ENCODE data around the gene PIGR.

Gene PIGR

DNA sequence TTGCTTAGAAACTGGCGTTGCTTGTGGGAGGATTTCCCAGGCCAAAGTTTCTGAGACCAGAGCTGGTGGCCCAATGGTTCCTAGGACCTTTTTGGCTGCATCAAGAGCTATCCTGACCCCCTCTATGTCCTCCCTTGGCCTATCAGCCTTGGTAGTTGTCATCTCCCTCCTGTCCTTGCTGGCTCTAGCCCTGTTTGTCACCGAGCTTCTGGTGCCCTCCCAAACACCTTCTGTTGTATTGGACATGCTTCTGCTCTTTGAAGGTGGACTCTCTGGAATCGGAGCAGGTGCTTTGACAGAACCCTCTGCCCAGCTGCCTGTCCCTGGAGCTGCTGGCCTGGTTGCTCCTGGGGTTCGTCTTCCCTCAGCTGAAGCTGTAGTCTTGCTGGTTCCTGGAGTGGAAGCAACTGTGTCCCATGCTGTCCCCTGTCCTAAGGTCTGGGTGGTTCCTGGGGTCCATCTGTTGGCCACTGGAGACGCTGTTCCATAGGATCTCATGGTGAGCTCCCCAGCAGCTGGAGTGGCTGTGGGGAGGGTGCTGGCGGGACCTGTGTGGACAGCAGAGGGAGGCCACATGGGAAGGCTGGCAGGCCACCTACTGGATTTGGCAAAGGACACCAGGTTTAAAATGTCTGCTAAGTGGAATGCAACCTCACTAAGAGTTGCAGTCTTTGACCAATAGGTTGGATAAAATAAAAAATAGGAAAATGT is 14.6 kb upstream of the PIGR start:
- no peak for DNase-seq (ENCODE audit: low read depth in 2 of 2)

DNA sequence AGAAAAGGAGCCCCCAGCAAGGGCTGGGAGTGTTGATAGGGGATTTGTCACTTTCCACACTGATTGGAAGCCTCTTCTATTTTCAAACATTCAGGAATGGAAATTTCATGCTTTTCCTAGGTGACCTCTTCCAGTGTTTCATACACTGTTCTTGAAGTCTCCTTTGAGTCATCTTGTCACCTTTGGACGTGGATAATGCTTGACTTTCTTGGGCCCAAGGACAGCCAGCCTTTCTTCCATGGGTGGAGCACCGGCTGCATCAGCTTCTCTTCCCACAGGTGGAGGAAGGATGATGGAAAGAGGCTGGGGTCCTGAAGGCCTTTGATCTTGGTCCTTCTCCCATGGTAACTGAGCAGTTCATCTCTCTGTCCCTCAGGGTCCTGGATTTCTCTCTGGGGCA is 11.9 kb upstream of the PIGR start:
- DNase-seq (ENCODE audit: low read depth in 2 of 2): no peak

DNA sequence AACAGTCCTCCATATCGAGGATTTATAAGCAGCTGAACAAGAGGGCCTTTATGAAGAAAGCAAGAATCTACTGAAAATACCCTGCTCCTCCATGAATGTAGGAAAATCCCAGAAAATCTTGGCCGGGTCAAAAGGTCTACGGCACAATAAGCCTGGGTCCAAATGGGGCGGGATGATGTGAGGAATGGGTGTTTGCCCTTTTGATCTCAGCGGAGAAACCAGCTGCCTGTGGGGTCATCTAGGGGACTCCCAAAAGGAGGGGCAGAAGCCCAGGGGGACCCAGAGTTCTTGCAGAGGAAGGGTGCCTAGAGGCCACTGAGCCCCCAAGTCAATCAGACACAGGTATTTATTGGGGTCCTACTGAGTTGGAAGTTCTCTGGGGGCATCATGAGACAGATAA is 11.4 kb upstream of the PIGR start:
- no peak for DNase-seq (ENCODE audit: low read depth in 2 of 2)

DNA sequence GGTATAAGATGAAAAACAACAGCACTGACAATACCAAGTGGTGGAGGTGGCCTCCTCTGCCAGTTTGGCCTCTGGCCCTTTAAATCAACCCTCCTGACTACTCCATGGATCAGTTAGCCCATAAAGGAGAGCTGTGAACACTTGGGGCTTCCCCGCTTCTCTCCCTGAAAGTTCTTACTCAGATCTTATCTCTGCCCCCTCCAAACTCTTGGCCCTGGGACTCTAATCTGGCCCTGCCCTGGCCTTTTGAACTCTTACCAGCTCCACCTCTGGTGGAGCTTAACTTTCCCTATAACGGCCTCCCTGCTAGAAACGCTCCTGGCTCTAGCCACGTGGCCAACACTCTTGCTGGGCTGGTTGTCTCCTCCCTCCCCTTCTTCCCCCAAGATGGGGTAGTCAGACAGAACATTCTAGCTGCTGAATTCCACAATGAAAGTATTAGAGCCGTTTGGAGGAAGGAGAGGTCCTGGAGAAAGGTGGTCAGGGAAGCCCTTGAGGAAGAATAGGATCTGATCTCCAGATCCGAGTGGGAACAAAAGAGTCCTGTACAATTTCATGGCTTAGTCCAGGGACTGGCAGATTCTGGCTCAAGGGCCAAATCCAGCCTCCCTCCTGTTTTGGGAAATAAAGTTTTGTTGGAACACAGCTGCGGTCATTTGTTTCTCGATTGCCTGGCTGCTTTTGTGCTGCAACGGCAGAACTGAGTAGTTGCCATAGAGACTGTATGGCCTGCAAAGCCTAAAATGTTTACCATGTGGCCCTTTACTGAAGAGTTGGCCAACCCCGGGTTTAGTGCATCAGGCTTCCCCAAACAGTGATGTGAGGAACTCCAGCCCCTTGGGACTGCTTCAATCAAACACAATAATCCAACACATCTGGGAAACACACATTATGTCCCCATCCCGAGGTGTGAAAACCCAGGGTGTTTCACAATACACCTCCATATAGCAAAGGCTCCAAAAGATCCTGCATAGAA is 9.5 kb upstream of the PIGR start:
- DNase-seq (ENCODE audit: low read depth in 2 of 2): no peak

DNA sequence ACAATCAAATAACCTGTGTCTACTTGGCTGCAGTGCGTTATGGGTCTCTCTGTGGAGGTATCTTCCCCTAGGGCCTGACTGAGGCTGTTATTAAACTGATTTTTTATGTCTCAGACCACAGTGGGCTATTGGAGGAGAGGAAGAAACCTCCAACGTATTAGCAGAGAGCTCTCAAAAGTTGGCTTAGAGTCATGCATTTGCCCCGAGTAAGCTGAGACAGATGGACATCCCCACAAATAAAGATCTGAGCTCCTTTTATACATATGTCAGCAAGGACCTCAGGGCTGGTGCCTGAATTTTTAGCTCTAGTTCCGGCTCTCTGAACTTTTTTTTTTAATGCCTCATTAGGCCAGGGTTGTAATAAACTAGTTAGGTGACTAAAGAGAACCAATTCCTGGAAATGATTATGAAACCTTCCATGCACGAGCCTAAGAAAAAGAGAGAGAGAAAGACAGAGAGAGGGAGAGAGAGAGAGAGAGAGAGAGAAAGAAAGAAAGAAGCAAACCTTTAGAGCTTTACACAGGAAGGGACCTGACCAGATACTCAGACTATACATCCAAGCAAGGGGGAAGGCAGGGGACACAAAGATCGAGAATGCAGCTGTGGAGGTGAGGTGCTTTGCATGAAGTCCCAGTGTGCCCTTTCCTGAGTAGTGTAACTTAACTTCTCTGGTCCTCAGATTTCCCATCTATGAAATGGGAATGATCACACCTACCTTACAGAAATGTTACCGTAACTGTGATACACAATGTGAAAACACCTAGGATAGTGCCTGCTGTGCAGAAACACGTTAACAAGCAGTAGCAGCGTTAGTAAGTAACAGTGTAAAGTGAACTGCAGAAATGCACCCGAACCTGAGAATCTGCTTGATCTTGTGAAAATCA is 8.4 kb upstream of the PIGR start:
- DNase-seq (ENCODE audit: low read depth in 2 of 2): no peak

DNA sequence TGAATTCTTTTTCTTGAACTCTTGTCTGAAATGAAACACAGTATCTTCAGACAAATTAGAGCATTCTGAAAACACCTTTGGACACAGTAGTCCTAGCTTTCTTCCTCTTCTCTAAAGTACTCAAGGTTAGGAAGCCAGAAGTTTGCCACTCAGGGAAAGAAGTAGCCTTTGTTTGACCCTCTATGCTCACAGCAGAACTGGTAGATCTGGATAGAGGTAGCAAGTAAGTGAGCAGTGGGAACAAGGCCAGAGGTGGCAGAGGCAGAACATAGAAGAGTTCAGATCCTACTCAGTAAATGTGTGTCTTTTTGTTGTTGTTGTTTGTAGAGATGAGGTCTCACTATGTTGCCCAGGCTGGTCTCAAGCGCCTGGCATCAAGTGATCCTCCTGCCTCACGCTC is 7.4 kb upstream of the PIGR start:
- no peak for DNase-seq (ENCODE audit: low read depth in 2 of 2)

DNA sequence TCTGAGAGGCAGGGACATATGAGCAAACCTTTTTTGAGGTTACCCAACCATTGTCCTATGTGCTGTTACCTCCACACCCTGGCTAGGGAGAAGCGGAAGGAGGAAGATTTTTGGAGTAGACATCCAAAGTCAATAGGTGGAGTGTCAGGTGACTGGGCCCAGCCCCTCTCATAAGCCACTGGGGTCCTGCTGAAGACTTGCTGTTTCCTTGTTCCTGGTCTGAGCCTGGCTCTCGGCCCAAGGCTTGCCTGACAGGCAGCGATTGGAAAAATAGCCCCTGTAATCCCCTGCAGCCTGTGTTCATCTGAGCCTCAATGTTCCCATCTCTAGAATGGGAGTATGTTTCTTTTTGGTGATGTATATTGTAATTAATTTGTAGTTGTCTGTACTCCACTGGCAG is 6.9 kb upstream of the PIGR start:
- DNase-seq (ENCODE audit: low read depth in 2 of 2): no peak

DNA sequence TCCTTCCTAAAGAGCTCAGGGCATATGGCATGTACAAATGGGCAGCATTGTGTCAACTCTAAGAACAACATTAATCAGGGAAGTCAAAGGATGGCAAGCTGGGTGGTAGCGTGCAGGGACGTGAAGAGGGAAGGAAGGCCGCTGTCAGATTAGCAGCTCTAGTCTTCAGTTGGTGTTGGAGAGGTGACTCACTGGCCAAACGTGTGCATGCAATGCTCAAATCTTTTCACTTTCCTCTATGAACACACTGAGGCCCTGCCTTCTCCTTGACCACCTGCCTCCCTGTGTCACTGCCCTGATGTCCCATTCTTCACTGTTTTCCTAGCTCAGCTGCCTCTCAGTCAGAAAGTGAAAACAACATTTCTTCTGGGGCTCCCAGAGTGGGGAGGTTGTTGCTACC is 5.9 kb upstream of the PIGR start:
- no peak for DNase-seq (ENCODE audit: low read depth in 2 of 2)

DNA sequence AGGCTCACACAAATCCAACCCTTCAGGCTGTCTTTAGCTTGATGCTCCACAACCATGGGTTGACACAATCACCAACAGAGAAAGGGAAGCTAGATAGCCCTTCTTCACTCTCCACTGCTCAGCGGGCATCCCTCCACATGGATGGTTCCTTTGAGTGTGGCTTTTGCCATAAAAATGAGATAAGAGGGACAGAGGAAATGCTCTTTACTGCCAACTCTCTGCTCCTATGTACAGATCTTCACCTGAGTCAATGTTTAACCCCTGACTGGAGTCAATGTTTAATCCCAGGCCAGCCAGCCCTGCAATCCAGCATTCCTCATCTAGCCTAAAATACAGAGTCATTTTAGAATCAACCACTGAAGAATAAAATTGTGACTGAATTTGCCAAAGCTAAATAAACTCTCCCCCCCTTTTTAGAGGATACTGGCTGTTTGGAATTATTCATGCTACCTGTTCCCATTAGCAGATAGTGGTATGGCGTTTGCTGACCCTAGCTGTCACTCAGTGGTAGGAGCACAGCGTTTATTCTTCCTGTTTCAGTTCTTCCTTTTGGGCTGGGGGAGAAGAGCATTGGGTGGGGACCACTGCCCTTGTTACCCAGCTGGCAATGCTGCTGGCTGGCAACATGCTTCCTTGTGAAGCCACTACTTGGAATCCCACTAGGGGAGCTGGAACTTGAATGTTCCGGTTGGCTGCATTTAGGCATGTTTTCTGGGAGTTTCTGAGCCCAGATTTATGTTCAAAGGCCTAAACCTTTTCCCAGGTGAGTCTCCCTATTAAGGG is 5.2 kb upstream of the PIGR start:
- no peak for DNase-seq (ENCODE audit: low read depth in 2 of 2)

DNA sequence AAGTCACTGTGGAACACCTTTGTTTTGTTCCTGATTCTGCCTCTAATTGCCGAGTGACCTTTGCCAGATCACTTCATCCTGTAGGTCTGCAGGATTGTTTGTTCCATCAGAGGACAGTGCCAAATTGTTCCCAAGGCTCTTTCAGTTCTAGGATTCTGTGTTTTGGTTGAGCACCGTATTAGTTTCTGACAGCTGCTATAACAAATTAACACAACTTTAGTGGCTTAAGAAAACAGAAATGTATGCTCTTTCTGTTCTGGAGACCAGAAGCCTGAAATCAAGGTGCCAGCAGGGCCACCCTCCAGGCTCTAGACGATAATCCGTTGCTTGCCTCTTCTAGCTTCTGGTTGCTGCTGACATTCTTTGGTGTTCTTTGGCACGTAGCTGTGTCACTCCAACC is 3.4 kb upstream of the PIGR start:
- DNase-seq (ENCODE audit: low read depth in 2 of 2): no peak

DNA sequence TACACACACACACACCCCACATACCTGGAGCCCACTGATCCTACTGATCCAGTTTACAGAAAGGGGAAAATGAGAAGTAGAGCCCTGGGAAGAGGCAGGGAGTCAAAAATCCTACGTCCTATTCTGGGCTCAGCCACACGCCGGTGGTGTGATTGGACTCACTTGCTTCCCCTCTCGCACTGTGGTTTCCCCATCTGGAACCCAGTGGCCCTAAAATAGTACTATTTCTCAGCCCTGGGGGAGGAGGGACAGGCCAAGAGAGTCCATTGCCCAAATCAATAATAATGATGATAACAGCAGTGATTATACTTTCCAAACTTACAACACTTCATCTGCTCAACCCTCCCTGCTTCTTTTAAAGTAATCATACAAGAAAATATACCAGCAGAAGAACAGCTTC is 2.9 kb upstream of the PIGR start:
- DNase-seq (ENCODE audit: low read depth in 2 of 2): no peak

DNA sequence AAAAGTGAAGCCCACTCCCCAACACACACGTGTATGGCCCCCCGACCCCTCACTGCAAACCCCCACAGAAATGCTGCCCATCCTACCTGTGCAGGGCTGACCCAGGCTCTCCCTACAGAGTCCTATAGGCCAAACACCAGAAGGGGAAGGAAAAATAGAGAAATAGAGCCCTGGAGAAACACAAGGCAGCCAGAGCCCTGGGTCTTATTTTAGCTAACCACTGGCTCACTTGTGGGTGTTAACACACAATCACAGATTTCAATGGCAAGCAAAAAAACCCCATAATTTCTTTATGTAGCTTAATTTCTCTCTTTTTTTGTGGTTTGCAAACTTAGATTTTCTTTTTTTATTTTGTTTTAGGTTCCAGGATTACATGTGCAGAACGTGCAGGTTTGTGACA is 989 bp upstream of the PIGR start:
- no peak for DNase-seq (ENCODE audit: low read depth in 2 of 2)

DNA sequence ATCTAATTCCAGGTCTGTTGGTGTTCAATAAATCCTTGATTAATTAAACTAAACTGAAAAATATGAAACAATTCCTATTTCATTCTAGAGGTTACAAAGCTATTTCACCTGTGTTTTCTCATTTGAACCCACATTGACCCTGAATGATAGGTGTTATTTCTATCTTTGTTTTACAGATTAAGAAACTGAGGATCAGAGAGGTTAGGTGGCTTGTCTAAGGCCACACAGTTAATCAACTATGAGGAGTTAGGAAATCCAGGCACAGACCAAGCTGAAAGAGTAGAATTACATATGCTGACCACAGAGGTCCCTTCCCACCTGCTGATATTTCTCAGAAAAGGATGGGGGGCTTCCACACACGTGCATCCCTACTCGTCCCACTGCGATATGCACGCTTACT is 487 bp downstream of the PIGR start:
- DNase-seq (ENCODE audit: low read depth in 2 of 2): no peak

DNA sequence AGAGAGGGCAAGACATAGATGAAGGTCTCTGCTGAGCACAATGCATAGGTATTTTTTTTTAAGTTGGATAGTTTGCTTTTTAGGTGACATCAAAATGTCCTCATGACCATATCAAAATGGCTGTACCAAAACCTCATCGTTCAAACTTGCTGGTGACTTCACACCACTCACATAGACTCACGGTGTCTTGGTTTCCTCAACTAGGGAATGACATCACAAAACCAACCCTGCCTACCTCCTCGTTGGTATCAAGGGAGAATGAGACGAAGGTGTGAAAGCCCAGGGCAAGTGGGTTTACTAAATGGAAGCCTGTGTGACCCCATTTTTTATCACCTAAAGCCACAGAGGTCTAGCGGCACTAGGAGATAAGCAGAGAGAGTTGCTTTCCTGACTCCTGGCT is 1.6 kb downstream of the PIGR start:
- no peak for DNase-seq (ENCODE audit: low read depth in 2 of 2)

DNA sequence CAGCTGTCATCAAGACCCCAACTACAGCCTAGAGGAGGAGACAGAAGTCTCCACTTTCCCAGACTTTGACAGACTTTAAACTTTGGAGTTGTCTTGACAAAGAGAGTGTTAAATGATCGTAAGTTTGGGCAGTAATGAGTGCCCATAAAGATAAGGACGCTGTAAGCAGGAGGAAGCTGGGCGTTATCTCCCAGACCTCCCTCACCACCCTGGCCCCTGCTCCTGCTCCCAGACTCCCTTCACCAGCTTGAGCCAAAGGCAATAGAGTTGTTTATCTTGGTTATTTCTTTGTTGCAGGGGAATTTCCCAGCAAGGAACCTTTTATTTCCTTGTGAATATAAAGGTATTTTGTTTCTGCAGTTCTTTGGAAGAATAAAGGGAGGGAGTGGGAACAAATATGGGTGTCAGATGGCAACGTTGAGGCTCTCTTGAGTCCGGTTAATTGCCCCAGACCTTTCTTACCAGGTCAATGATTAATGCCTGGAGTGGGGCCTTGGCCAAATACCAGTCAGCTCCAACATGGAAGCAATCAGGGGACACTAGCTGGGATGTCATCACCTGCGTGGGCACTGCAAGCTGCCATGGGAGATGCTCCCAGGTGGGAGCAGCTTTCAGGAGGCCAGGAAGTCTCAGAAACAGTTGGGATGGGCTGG is 4.4 kb downstream of the PIGR start:
- no peak for DNase-seq (ENCODE audit: low read depth in 2 of 2)

DNA sequence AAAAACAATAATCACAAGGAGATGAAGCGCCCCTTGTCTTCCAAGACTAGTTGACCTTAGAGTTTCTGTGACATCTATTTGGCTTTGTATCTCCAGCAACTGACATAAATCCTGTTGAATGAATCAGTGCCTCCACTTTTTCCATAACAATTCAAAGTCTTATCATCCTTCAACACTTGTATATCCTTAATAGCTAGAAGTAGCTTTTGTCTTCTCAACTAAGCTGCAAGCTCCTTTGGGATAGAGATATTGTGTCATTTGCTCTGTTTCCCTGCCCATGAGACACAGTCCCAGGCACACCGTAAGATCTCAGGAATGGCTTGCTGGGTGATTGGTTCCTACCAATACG is 5.7 kb downstream of the PIGR start:
- no peak for DNase-seq (ENCODE audit: low read depth in 2 of 2)

DNA sequence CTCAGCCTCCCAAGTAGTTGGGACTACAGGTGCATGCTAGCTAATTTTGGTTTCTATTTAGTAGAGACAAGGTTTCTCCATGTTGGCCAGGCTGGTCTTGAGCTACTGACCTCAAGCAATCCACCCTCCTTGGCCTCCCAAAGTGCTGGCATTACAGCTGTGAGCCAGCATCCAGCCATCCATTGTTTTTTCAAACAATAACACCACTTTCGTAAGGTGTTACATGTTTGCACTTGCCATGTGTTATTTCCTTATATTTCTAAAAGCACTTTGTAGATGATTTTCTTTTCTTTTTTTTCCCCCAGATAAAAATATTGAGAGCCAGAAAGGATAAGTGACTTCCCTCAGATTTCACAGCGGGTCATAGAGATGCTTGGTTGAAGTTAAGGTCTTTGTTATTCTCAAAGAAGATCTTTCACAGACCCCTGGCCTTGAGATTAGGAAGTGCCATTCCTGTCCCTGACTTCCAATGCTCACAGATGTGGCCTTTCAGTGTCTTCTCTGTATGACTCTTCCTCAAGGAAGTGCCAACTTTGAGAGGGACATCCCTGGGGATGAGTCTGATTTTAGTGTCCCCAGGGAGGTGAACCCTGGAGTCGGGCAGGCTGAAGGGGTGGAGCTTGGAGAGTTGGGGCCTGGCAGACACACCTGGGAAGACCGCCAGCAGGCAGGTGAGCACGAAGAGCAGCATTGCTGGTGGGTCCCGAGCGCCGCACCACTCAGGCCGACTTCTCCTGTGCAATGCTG is 6.3 kb downstream of the PIGR start:
- DNase-seq (ENCODE audit: low read depth in 2 of 2): no peak

DNA sequence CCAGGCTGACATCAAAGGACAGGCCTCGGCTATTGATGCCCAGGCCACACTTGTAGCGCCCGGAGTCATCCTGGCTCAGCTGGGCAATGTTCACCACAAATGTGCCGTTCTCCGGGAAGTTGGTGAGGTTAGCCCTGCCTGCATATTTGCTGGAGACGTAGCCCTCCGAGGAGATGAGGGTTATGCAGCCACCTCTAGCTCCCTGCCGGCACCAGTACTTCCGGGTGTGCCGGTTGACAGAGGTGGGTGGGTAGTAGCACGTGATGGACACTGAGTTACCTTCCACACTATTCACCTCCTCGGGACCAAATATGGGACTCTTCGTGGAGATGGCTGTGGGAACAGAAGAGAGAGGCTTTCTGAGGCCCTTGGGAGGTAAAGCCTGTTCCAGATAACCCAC is 7.1 kb downstream of the PIGR start:
- no peak for DNase-seq (ENCODE audit: low read depth in 2 of 2)

DNA sequence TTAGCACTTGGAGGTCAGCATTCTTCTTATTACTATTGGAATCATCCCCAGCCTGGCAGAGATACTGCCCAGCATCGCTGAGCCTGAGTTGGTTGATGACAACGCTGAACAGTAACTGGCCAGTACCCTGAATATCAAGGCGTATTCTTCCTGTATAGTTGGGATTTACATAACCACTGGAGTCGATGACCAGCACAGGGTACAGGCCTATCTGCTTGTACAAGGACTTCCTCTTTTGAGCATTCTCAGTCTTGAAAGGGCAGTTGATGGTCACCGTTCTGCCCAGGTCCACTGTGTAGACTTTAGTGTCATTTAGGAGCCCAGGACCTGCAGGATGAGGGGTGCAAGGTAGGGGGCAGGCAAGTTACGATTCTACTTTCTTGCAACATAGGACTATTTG is 8.8 kb downstream of the PIGR start:
- DNase-seq (ENCODE audit: low read depth in 2 of 2): no peak

DNA sequence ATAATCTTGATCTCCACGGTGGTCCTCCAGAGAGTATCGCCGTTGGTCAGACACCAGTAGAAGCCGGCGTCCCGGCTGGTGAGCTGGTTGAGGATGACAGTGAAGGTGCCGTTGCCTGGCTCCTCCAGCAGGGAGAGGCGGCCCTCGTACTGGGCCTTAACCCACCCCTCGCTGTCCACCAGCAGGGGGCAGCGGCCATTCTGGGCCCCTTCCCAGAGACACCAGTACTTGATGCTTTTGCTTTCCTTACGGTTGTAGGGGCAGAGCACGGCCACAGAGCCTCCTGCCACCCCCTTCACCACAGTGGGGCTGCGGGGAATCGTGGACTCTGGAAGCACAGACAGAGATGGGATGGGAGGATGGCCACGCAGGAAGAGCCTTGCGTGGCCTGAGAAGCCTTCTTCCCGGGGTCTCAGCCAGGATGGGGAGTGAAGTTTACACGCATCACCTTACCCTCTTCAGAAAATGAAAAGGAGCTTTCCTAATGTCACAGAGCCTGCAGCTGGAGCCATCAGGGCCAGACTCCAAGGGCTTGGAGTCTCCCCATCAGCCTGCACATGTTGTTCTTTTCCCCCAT is 10.7 kb downstream of the PIGR start:
- DNase-seq (ENCODE audit: low read depth in 2 of 2): peak; percentile 47 to 52
